HEK293 (cell line): ENCODE data around the gene ZNF33B.

Experiments used
- CTCF ChIA-PET: fragments of 350-600 bp; formaldehyde crosslinking; extraction: SDS; loops from one replicate; lab custom pipeline; 2021; ENCODE audit warnings: antibody characterized with exemption; lab: Yijun Ruan, JAX
- POLR2A ChIA-PET: fragments of 300-600 bp; formaldehyde crosslinking; extraction: SDS; loops from one replicate; lab custom pipeline; 2020; ENCODE audit warnings: antibody characterized with exemption, inconsistent platforms; lab: Yijun Ruan, JAX
- H3K27ac ChIP-seq: fragments of 200-500 bp; sonication (Bioruptor generic); 2 replicates; pipeline ENCODE4 v1.5.1; 2014; ENCODE audit warnings: low read depth, low read length, control low read depth, inconsistent platforms; ENCODE audit errors: extremely low read depth
- H3K36me3 ChIP-seq, 2 experiments: fragments of 200-500 bp in 1 of 2; sonication (Bioruptor generic) in 1 of 2; 1 replicate in 1 of 2; 2 replicates in 1 of 2; pipeline ENCODE4 v1.5.1; 2014 to 2017; ENCODE audit warnings: inconsistent platforms in 2 of 2, low read length in 2 of 2; ENCODE audit not compliant: control insufficient read depth in 2 of 2, insufficient read depth in 1 of 2
- H3K4me1 ChIP-seq: fragments of 200-500 bp; sonication (Bioruptor generic); 2 replicates; pipeline ENCODE4 v1.5.1; 2014; ENCODE audit warnings: mild to moderate bottlenecking, low read length, inconsistent platforms; ENCODE audit not compliant: control insufficient read depth, insufficient read depth
- H3K4me3 ChIP-seq: 2 replicates; pipeline ENCODE4 v1.5.1; 2011; ENCODE audit warnings: low read depth, mild to moderate bottlenecking, control low read depth, low read length, moderate library complexity
- H3K9me3 ChIP-seq: fragments of 200-500 bp; sonication (Bioruptor generic); 2 replicates; pipeline ENCODE4 v1.5.1; 2014; ENCODE audit warnings: low read depth, low read length, inconsistent platforms; ENCODE audit not compliant: control insufficient read depth, insufficient read depth
- INSM2 ChIP-seq: fragments of 450-650 bp; formaldehyde crosslinking; IDR thresholded peaks from 2 replicates; pipeline ENCODE4 v1.5.1; 2016; ENCODE audit warnings: missing biosample characterization, missing genetic modification characterization
- KLF16 ChIP-seq: fragments of 450-650 bp; formaldehyde crosslinking; IDR thresholded peaks from 2 replicates; pipeline ENCODE4 v1.5.1; 2017; ENCODE audit warnings: missing biosample characterization, missing genetic modification characterization
- PRDM10 ChIP-seq: fragments of 450-650 bp; formaldehyde crosslinking; IDR thresholded peaks from 2 replicates; pipeline ENCODE4 v1.5.1; 2016; ENCODE audit warnings: missing biosample characterization, missing genetic modification characterization
- PRDM6 ChIP-seq: fragments of 450-650 bp; formaldehyde crosslinking; IDR thresholded peaks from 2 replicates; pipeline ENCODE4 v1.5.1; 2017; ENCODE audit warnings: missing biosample characterization, missing genetic modification characterization
- SCRT2 ChIP-seq: fragments of 450-650 bp; formaldehyde crosslinking; IDR thresholded peaks from 2 replicates; pipeline ENCODE4 v1.5.1; 2016; ENCODE audit warnings: missing biosample characterization, missing genetic modification characterization
- ZBTB20 ChIP-seq: fragments of 450-650 bp; formaldehyde crosslinking; IDR thresholded peaks from 2 replicates; pipeline ENCODE4 v1.5.1; 2016; ENCODE audit warnings: missing biosample characterization, missing genetic modification characterization
- ZNF10 ChIP-seq: fragments of 450-650 bp; formaldehyde crosslinking; IDR thresholded peaks from 2 replicates; pipeline ENCODE4 v1.5.1; 2017; ENCODE audit warnings: missing biosample characterization, missing genetic modification characterization
- ZNF112 ChIP-seq: fragments of 450-650 bp; formaldehyde crosslinking; IDR thresholded peaks from 2 replicates; pipeline ENCODE4 v1.5.0; 2017; ENCODE audit warnings: missing biosample characterization, missing genetic modification characterization
- ZNF302 ChIP-seq: fragments of 450-650 bp; formaldehyde crosslinking; IDR thresholded peaks from 2 replicates; pipeline ENCODE4 v1.5.1; 2016; ENCODE audit warnings: missing biosample characterization, missing genetic modification characterization, low read depth
- ZNF341 ChIP-seq: fragments of 450-650 bp; formaldehyde crosslinking; IDR thresholded peaks from 2 replicates; pipeline ENCODE4; 2016; ENCODE audit warnings: low read depth, missing biosample characterization, missing genetic modification characterization
- ZNF398 ChIP-seq: fragments of 450-650 bp; formaldehyde crosslinking; IDR thresholded peaks from 2 replicates; pipeline ENCODE4 v1.5.1; 2017; ENCODE audit warnings: missing biosample characterization, missing genetic modification characterization
- ZNF433 ChIP-seq: fragments of 450-650 bp; formaldehyde crosslinking; IDR thresholded peaks from 2 replicates; pipeline ENCODE4 v1.5.1; 2016; ENCODE audit warnings: missing biosample characterization, missing genetic modification characterization, low read depth
- ZNF501 ChIP-seq: fragments of 450-650 bp; formaldehyde crosslinking; IDR thresholded peaks from 2 replicates; pipeline ENCODE4 v1.5.1; 2016; ENCODE audit warnings: missing biosample characterization, missing genetic modification characterization
- ZNF548 ChIP-seq: fragments of 450-650 bp; formaldehyde crosslinking; IDR thresholded peaks from 2 replicates; pipeline ENCODE4 v1.5.1; 2016; ENCODE audit warnings: missing biosample characterization, missing genetic modification characterization
- ZNF629 ChIP-seq: fragments of 450-650 bp; formaldehyde crosslinking; IDR thresholded peaks from 2 replicates; pipeline ENCODE4 v1.5.1; 2017; ENCODE audit warnings: missing biosample characterization, missing genetic modification characterization
- ZNF639 ChIP-seq: fragments of 450-650 bp; formaldehyde crosslinking; IDR thresholded peaks from 2 replicates; pipeline ENCODE4 v1.5.1; 2016; ENCODE audit warnings: missing biosample characterization, missing genetic modification characterization
- ZNF777 ChIP-seq: fragments of 450-650 bp; formaldehyde crosslinking; IDR thresholded peaks from 2 replicates; pipeline ENCODE4 v1.5.1; 2017; ENCODE audit warnings: missing biosample characterization, missing genetic modification characterization, borderline replicate concordance
- ZSCAN23 ChIP-seq: fragments of 450-650 bp; formaldehyde crosslinking; IDR thresholded peaks from 2 replicates; pipeline ENCODE4 v1.5.1; 2016; ENCODE audit warnings: missing biosample characterization, missing genetic modification characterization
- ZSCAN30 ChIP-seq: fragments of 450-650 bp; IDR thresholded peaks from 2 replicates; pipeline ENCODE4 v1.5.1; 2018; ENCODE audit warnings: missing biosample characterization, mild to moderate bottlenecking, missing genetic modification characterization, moderate library complexity

ZNF33B gene

GRCh38 chr10:42638821-42639270 is 476 bp upstream of the ZNF33B start:
- no peaks in the 10 kb centered on the region for H3K9me3 ChIP-seq
- peak overlapping the region; percentile 64 for H3K27ac ChIP-seq
- H3K36me3 ChIP-seq = peaks cover 0 to 12% of the 10 kb centered on the region in 2 experiments; a peak in 1 of 3 replicates
- no peaks in the 10 kb centered on the region for H3K4me1 ChIP-seq
- peak; percentile 26; the same call in 1 of the 2 replicates for TF ChIP-seq ZNF341 (tag by site-specific recombination)
- no peak for TF ChIP-seq INSM2 (tag by site-specific recombination)
- 0 out of 2 replicates have a peak, but pooled peaks have one; percentile 4 for TF ChIP-seq ZBTB20 (tag by site-specific recombination)
- TF ChIP-seq ZNF501 (tag by site-specific recombination) = 0 out of 2 replicates have a peak, but pooled peaks have one; percentile 10
- TF ChIP-seq PRDM10 (tag by site-specific recombination) = peak; percentile 97
- no peak for TF ChIP-seq ZNF639 (tag by site-specific recombination)
- peak; percentile 36; the same call in 1 of the 2 replicates for TF ChIP-seq ZNF398 (tag by site-specific recombination)
- ChIA-PET CTCF (no interaction called here), POLR2A (no interaction called here)
- peak overlapping the region; percentile 77 for H3K4me3 ChIP-seq

GRCh38 chr10:42637648-42638054 is 719 bp downstream of the ZNF33B start:
- peak overlapping the region; percentile 77 for H3K4me3 ChIP-seq
- H3K9me3 ChIP-seq = no peaks in the 10 kb centered on the region
- peak overlapping the region; percentile 12; the same call in 1 of the 2 replicates for H3K27ac ChIP-seq
- H3K4me1 ChIP-seq = no peaks in the 10 kb centered on the region
- H3K36me3 ChIP-seq = peaks cover 2 to 16% of the 10 kb centered on the region in 2 experiments; a peak in 2 of 3 replicates
- ChIA-PET POLR2A (no interaction called here), CTCF (interaction anchor here (0.6 kb wide), 1 partner anchor 116 kb away, joined by 3 read pairs; no protein-coding TSS in a partner anchor)
- TF ChIP-seq ZNF548 (tag by site-specific recombination) (0 out of 2 replicates have a peak, but pooled peaks have one; percentile 18), ZNF10 (tag by site-specific recombination) (no peak), PRDM10 (tag by site-specific recombination) (peak; percentile 77), ZSCAN23 (tag by site-specific recombination) (0 out of 2 replicates have a peak, but pooled peaks have one; percentile 16), ZNF112 (tag by site-specific recombination) (no peak), ZNF433 (tag by site-specific recombination) (no peak), ZNF777 (tag by site-specific recombination) (no peak), ZNF302 (tag by site-specific recombination) (no peak), SCRT2 (tag by site-specific recombination) (no peak), ZNF341 (tag by site-specific recombination) (no peak), ZSCAN30 (no peak), ZNF629 (tag by site-specific recombination) (no peak), KLF16 (tag by site-specific recombination) (no peak), PRDM6 (tag by site-specific recombination) (no peak)
